Activated CD4-positive, CD25-positive, alpha-beta regulatory T cell treated with anti-CD3 and anti-CD28 coated beads, Interleukin-2, amount 50 U/mL, for 16 hours (primary cell): ENCODE measurements around the gene ABCC1.
A peak's percentile ranks its signal among the peaks of the same experiment; 100 is the strongest.
"Not testable (repeated sequence)": the region's sequence is repeated elsewhere in the genome, so short reads cannot be mapped to it uniquely, and the experiment has no call there.

Source experiments
- DNase-seq: peaks from one replicate; pipeline ENCODE4 v3.0.0-alpha.2; 2020; ENCODE audit warnings: low read depth, low spot score

The ABCC1 gene

DNA sequence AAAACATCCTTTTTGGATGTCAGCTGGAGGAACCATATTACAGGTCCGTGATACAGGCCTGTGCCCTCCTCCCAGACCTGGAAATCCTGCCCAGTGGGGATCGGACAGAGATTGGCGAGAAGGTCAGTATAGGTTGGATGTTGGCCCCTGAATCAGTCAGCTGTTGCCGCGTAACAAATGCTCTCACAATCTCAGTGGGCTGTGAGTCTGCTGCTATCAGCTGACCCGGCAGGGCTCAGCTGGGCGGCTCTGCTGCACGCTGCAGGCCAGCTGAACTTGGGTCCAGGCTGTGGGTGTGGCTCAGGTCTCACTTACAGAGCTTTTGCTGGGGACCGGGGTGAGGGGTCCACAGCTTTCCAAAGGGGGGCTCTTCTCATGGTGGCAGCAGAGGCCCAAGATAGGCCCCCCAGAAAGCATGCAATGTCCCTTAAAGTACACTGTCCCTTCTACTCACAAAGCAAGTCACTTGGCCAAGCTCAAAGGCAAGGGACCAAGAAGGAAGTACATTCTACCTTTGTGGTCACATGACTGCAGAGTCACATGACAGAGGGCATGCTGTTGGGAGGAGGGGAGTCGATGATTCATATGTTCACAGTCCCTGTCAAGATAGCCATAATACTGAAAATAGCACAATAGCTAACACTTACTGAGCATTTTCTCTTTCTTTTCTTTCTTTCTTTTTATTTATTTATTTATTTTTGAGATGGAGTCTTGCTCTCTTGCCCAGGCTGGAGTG is 134.2 kb downstream of the ABCC1 start:
- peak; percentile 10 for DNase-seq

- no peak for DNase-seq
Observed at GRCh38 chr16:16084874-16085273, 135.5 kb downstream of the ABCC1 start.

- no peak for DNase-seq
Observed at GRCh38 chr16:16086653-16087446, 137.4 kb downstream of the ABCC1 start.

GRCh38 chr16:16090238-16090637 is 140.8 kb downstream of the ABCC1 start:
- no peak for DNase-seq

GRCh38 chr16:16092925-16093627 is 143.7 kb downstream of the ABCC1 start:
- no peak for DNase-seq

DNA sequence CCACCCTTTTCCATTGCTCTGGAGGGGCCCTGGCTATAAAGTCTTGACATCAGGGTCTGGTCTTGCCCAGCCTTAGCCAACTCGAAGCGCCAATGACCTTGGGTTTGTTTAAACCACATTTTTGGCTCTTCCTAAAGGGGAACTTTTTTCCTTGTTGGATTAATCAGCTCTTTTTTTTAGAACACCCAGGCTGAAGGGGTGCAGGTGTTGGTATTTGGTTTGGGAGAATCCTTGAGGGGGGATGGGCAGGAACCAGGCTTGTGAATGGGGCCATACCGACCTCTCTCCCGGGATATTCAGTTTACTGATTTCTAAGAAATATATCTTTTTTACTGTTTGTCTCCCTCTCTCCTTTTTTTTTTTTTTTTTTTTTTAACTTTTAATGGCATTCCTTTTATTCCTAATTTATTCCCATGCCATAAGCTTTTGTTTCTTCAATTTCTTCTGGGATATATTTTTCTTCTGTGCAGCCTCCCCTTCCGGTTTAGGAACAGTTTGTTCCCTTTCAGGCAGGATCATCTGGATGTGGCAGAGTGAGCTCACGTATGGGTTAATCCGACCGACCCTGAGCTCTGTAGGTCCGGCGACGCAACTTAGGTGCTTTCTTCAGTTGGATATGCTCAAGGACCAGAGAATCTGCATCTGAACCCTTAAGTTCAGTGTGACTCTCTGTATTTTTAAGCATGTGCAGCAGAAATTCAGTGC is 144.4 kb downstream of the ABCC1 start:
- no peak for DNase-seq

GRCh38 chr16:16095646-16096045 is 146.2 kb downstream of the ABCC1 start:
- DNase-seq: no peak

DNA sequence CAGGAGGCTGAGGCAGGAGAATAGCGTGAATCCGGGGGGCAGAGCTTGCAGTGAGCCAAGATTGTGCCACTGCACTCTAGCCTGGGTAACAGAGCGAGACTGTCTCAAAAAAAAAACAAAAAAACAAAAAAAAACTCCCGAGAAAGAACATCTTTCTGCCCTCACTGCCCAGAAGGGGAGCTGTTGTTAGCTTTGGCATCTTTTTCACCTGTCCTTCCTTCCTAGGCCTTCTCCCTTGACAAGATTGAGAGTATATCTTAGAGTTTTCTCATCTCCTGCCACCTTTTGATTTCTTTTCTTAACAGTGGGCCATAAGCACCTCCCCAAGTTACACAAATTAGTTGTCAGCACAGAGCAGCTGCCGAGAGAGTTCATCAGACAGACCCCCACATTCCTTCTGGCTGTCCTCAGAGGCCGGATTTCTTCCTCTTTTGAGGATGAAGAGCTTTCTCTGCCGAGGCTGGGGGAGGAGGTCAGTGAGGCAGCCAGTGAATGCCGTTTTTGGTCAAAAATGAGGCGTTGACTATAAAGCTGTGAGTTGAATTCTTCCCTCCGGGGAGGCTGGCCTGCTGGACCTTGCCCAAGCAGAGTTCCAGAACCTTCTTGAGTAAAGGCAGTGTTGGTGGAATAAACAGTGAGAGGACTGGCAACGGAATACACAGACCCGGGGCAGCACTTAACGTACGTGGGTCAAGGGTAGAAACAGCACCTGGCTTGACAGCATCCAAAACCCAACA is 146.9 kb downstream of the ABCC1 start:
- no peak for DNase-seq

DNA sequence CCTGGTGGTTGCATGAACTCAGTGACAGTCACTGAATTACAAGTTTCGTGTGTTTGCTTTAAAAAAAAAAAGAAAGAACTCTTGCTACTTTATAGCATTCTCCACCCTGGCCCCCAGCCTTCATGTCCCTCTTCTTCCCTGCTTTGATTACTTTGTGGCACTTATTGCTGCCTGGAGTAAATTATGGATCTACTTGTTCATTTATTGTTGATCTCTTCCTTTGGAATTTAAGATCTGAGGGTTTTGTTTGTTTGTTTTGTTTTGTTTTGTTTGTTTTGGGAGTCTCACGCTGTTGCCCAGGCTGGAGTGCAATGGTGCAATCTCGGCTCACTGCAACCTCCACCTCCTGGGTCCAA is 147.4 kb downstream of the ABCC1 start:
- DNase-seq: no peak

DNA sequence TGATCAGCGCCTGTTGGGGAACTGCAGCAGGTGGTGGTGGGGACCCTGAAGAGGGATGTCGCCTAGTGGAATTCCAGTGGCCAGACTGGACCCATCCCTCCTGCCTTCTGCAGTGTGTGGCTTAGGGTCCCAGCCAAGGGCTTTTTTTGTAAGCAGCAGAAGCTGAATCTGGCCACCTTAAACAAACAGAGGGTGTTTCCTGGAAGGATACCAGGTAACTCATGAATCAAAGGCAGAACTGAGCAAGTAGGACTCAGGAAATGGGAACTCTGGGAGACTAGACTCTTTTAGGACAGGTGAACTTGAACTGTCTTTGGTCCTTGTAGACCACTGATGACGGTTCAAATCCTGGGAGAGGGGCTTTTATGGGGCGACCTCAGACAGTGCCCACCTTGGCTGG is 149.9 kb downstream of the ABCC1 start:
- DNase-seq: no peak

DNA sequence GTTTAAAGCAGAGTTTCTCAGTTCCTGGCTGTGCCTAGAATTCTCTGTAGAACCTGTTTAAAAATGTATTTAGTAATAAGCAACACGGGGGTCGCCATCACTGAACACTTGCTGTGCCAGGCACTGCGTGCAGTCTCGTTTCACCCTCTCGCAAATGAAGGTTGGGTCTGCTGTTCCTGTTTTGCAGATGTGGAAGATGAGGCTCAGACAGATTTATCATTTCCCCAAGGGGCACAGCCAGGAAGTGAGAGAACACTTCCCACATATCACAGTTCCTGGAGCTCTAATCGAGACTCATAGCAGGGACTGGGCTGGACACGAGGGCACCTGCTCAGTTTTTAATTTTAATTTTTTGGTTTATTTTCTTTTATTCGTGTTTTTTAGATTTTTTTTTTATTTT is 151.2 kb downstream of the ABCC1 start:
- no peak for DNase-seq

DNA sequence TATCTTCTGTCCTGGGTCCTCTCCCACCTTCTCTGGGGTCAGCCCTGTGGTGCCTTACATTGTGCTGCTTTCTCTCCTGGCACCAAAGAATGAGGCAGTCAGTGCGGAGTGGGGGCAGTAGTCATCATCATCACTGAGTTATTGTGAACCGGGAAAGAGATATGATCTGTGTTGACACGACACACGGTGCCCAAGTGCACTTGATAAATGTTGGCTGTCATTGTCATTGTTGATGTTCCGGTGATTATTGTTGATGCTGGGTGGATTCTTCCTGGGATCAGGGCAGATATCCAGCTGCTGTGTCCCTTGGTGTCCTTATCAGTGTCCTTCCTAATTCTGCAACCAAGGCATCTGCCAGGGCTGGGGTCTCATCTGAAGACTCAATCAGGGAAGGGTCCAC is 152.2 kb downstream of the ABCC1 start:
- DNase-seq: no peak

GRCh38 chr16:16102738-16103137 is 153.3 kb downstream of the ABCC1 start:
- no peak for DNase-seq

- not testable (repeated sequence) for DNase-seq
Observed at GRCh38 chr16:16104132-16104803, 154.9 kb downstream of the ABCC1 start.

GRCh38 chr16:16104804-16105141 is 155.4 kb downstream of the ABCC1 start:
- not testable (repeated sequence) for DNase-seq

DNA sequence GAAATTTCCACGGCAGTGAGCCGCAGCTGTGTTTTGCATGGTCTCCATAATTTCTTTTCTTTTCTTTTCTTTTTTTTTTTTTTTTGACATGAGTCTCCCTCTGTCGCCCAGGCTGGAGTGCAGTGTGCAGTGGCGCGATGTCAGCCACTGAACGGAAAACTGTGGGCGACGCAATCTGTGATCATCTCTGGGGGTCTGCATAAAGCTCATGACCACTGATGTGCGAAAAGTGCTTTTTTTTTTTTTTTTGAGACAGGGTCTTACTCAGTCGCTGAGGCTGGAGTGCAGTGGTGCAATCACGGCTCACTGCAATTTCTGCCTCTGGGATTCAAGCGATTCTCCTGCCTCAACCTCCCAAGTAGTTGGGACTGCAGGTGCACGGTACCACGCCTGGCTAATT is 156.2 kb downstream of the ABCC1 start:
- no peak for DNase-seq

DNA sequence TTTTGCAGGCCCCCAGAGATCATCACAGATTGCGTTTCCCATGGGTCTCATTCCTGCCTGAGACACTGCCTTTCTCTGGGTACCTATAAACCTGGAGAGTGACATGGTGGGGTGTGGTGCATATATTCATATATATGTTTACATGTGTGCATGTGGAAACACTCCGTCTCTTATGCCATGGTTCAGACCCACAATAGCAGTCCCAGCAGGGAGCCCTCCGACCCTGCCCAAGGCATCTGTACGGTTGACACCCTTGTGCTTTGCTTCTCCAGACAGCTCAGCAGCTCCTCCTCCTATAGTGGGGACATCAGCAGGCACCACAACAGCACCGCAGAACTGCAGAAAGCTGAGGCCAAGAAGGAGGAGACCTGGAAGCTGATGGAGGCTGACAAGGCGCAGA is 157.1 kb downstream of the ABCC1 start:
- no peak for DNase-seq

- DNase-seq: no peak
Observed at GRCh38 chr16:16107839-16108238, 158.4 kb downstream of the ABCC1 start.

GRCh38 chr16:16108759-16109158 is 159.3 kb downstream of the ABCC1 start:
- DNase-seq: no peak

DNA sequence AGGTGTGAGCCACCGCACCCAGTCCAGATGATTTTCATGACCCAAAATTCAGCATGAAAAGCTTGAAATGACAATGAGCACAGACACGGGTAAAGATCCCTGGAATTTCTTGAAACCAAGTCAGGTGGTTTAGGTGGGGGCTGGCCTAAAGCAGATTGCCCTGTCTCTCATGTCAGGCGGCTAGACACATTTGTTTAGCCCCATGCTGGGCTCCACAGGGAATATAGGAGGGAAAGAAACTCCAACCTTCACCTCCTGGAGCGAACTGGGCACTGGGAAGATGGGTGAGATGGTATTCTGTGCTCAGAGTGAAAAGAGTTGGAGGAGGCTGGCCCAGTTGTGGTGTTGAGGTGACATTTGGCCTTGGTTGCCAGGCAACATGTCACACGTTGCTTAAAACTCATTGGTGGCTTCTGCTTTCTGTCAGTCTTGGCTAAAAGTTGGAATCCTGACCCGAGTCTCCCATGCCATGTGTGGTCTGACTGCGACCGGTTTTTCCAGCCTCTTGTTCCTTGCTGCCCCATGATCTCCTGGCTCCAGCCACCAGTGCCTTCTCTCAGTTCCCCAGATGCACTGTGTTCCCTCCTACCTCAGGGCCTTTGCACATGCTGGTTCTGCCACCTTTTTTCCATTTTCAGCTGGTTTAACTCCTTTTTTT is 160.2 kb downstream of the ABCC1 start:
- no peak for DNase-seq
